Measurements from ENCODE around the gene NOTUM.

Gene NOTUM

GRCh38 chr17:81980707-81981343 is 19.8 kb upstream of the NOTUM start:
- CTCF ChIA-PET: interaction anchor here (0.7 kb wide), 1 partner anchor 17 kb away, joined by 3 read pairs; no protein-coding TSS in a partner anchor
- DNase-seq (ENCODE audit: extremely low spot score): no peak
- TF ChIP-seq FOXK2 (IDR thresholded peaks at IDR 0.05): no peak
- TF ChIP-seq PKNOX1 (IDR thresholded peaks at IDR 0.05): no peak
- TF ChIP-seq SP1 (IDR thresholded peaks at IDR 0.05): no peak
- TF ChIP-seq FOXM1 (IDR thresholded peaks at IDR 0.05; ENCODE audit: borderline replicate concordance): no peak
- POLR2A ChIA-PET: interaction anchor here (1.8 kb wide), 1 partner anchor 21 kb away, joined by 4 read pairs; no protein-coding TSS in a partner anchor

DNA sequence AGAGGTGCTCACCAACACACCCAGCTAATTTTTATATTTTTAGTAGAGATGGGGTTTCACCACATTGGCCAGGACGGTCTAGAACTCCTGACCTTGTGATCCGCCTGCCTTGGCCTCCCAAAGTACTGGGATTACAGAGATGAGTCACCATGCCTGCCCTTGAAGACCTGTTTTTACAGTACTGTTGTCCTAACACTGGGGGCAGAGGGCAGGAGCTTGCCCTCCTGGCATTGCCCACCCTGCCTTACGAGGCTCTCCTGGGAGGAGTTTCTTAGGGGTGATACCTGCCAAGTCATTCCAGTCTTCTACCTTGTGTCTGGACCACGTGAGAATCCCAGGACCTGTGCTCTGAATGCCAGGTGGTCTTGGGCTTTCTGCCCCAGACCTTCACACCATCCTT is 19.1 kb upstream of the NOTUM start:
- ChIA-PET POLR2A (no interaction called here), CTCF (no interaction called here)
- TF ChIP-seq SP1 (IDR thresholded peaks at IDR 0.05): no peak
- TF ChIP-seq ZNF384 (IDR thresholded peaks at IDR 0.05): no peak
- TF ChIP-seq FOXK2 (IDR thresholded peaks at IDR 0.05): no peak
- TF ChIP-seq SUZ12 (IDR thresholded peaks at IDR 0.05): no peak
- TF ChIP-seq ARNT (IDR thresholded peaks at IDR 0.05): no peak
- TF ChIP-seq BHLHE40 (IDR thresholded peaks at IDR 0.05; ENCODE audit: borderline replicate concordance): no peak
- TF ChIP-seq L3MBTL2 (conservative IDR thresholded peaks at IDR 0.05): no peak
- no peak for TF ChIP-seq TARDBP (IDR thresholded peaks at IDR 0.05)
- TF ChIP-seq LEF1 (IDR thresholded peaks at IDR 0.05; ENCODE audit: borderline replicate concordance): no peak
- no peak for DNase-seq (ENCODE audit: extremely low spot score)

DNA sequence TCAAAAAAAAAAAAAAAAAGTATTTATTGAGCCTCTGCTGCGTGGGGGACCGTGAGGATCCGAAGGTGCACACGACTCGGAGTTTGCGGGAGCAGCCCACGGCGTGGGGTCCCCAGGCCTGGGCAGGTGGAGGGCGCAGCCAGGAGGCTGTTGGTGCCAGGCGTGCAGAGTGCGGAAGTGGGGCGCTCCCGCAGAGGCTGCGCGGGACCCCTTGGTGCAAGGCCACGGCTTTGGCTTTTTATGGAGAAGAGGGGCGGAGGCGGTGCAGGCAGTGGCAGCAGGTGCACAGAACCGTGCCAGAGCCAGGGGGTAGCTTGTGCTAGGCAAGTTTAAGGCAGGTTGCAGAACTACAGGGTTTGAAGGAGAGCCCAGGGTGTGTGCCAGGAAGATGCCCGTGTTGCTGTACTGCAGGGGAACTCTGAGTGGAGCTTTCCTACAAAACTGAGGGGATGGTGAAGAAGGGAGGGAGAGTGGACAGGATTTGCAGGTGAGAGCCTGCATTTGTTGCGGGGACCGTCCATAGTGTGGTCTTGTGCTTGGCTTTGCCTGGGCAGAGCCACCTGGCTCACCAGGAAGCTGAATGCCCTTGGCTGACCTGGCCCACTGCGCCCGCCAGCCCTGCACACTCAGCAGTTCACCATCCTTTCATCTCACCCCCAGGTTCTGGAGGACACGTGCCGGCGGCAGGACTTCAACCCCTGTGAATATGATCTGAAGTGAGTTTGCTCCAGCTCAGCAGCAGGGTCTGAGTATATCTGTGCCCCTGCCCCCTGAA is 17.7 kb upstream of the NOTUM start:
- DNase-seq (ENCODE audit: extremely low spot score): no peak
- ChIA-PET POLR2A (interaction anchor here (0.7 kb wide), 1 partner anchor 12 kb away, joined by 3 read pairs; no protein-coding TSS in a partner anchor), CTCF (interaction anchor here (0.8 kb wide), 1 partner anchor 19 kb away, joined by 3 read pairs; no protein-coding TSS in a partner anchor)
- TF ChIP-seq BHLHE40 (IDR thresholded peaks at IDR 0.05; ENCODE audit: borderline replicate concordance): no peak
- no peak for TF ChIP-seq NFRKB (IDR thresholded peaks at IDR 0.05)
- no peak for TF ChIP-seq ZNF384 (IDR thresholded peaks at IDR 0.05)
- TF ChIP-seq PKNOX1 (IDR thresholded peaks at IDR 0.05): no peak
- no peak for TF ChIP-seq CTBP1 (IDR thresholded peaks at IDR 0.05; ENCODE audit: borderline replicate concordance)

- ChIA-PET CTCF (interaction anchor here (0.9 kb wide), 1 partner anchor 18 kb away, joined by 6 read pairs; no protein-coding TSS in a partner anchor), POLR2A (interaction anchor here (0.8 to 3.0 kb wide), 8 partner anchors 10 to 121 kb away, joined by 3 to 12 read pairs (median 4); partner anchors contain the start of genes CENPX, FASN and LRRC45)
- TF ChIP-seq SUZ12 (IDR thresholded peaks at IDR 0.05) (no peak), LEF1 (IDR thresholded peaks at IDR 0.05; ENCODE audit: borderline replicate concordance) (peak; percentile 96), ARNT (IDR thresholded peaks at IDR 0.05) (peak; percentile 85)
- peak; percentile 98 for DNase-seq (ENCODE audit: extremely low spot score)
These were observed 16.3 kb upstream of the NOTUM start, which contains the start of gene ASPSCR1 for GRCh38 chr17:81977211-81977808. Gene ASPSCR1, plus strand, starts transcription at chr17:81977629. Its CDS starts 18 bp downstream, at chr17:81977647.

DNA sequence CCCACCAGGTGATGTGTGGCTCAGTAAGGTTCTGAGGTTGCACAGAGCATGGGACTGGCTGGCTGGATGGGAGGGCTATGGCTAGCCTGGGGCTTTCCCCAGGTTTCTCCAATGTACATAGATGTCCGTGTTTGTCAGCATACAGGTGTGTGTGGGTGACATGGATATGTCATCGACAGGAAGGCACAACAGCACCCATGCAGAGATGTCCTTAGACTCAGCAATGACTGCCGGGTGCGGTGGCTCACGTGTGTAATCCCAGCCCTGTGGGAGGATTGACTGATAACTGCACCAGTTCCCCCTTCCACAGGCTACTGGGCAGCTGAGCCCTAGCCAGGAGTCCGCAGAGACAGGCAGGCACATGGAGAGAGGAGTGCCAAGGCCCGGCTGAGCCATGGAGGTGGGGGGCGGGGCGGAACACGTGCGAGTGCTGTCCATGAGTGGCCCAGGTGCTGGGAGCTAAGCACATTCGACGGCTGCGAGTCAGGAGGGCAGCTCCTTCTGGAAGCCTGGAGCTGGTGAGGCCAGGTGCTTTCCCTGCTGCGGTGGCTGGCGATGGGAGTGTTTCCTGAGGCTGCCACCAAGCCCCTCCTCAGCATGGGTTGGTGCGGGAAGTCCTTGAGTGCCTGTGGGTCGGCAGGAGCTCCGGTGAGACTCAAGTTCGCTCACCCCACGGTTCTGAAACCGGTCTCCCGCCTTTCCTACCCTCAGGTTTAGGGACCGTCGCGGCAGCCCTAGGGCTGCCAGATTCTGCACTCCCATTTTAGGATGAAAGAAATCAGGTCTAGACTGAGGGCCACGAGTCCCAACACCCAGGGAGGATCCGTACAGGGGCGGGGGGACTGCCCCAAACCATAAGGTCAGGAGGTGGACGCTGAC is 15.6 kb upstream of the NOTUM start:
- DNase-seq (ENCODE audit: extremely low spot score): no peak
- CTCF ChIA-PET: interaction anchor here (0.9 kb wide), 1 partner anchor 17 kb away, joined by 6 read pairs; no protein-coding TSS in a partner anchor
- TF ChIP-seq FOXK2 (IDR thresholded peaks at IDR 0.05) (no peak), SUZ12 (IDR thresholded peaks at IDR 0.05) (no peak), FOXA1 (IDR thresholded peaks at IDR 0.05) (no peak), NFRKB (IDR thresholded peaks at IDR 0.05) (no peak), L3MBTL2 (conservative IDR thresholded peaks at IDR 0.05) (peak; percentile 79), CTBP1 (IDR thresholded peaks at IDR 0.05; ENCODE audit: borderline replicate concordance) (no peak)
- POLR2A ChIA-PET: interaction anchor here (0.8 to 3.0 kb wide), 8 partner anchors 9 to 122 kb away, joined by 3 to 12 read pairs (median 4); partner anchors contain the start of genes CENPX, FASN and LRRC45

DNA sequence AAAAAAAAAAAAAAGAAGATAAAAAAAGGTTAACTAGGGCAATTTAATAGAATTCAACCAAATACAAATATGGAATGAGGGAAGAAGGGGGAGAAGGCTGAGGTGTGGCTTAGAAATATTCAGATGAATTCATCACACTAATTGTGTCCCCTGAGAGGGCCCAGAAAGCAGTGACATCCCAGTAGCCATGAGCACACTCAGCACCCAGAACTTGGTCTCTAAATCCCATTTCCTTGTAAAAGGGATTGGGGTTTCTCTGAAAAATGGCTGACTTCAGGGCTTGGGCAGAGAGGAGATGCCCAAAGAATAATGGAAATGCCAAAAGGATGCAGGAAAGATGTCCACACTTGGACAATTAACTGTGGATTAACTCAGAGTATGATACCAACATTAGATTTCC is 12.4 kb upstream of the NOTUM start:
- ChIA-PET CTCF (no interaction called here), POLR2A (no interaction called here)
- TF ChIP-seq LEF1 (IDR thresholded peaks at IDR 0.05; ENCODE audit: borderline replicate concordance) (no peak), HDGF (IDR thresholded peaks at IDR 0.05; ENCODE audit: borderline replicate concordance) (no peak), SUZ12 (IDR thresholded peaks at IDR 0.05) (no peak), ZNF384 (IDR thresholded peaks at IDR 0.05) (no peak), L3MBTL2 (conservative IDR thresholded peaks at IDR 0.05) (no peak), CTBP1 (IDR thresholded peaks at IDR 0.05; ENCODE audit: borderline replicate concordance) (no peak), FOXA1 (IDR thresholded peaks at IDR 0.05) (no peak), FOXK2 (IDR thresholded peaks at IDR 0.05) (no peak), BHLHE40 (IDR thresholded peaks at IDR 0.05; ENCODE audit: borderline replicate concordance) (no peak)
- no peak for DNase-seq (ENCODE audit: extremely low spot score)
